GM21737 (cell line): ENCODE measurements around the gene HSD17B8.
"Not testable (repeated sequence)": the region's sequence is repeated elsewhere in the genome, so short reads cannot be mapped to it uniquely, and the experiment has no call there.

Source experiments
- ATAC-seq: cut with Tn5 transposase; IDR thresholded peaks from one replicate; pipeline ENCODE4 v1.9.1; 2021; ENCODE audit warnings: mild to moderate bottlenecking, moderate library complexity; ENCODE audit not compliant: unreplicated experiment

The HSD17B8 gene

GRCh38 chr6:33205191-33206026 lies 954 bp downstream of the HSD17B8 start:
- ATAC-seq, result no peak

- ATAC-seq, result no peak
Measured at GRCh38 chr6:33206027-33206863, 1.8 kb downstream of the HSD17B8 start.

GRCh38 chr6:33206864-33207551 lies 2.6 kb downstream of the HSD17B8 start:
- no peak for ATAC-seq

GRCh38 chr6:33207552-33208090 lies 3.2 kb downstream of the HSD17B8 start:
- ATAC-seq, result no peak

GRCh38 chr6:33208091-33208967 lies 3.9 kb downstream of the HSD17B8 start, which contains the start of gene RING1:
RING1 (plus strand) TSS chr6:33208500; CDS start chr6:33208823, 323 bp downstream.
- no peak for ATAC-seq

GRCh38 chr6:33209856-33210255 lies 5.4 kb downstream of the HSD17B8 start:
- ATAC-seq, result no peak

GRCh38 chr6:33211136-33211535 lies 6.7 kb downstream of the HSD17B8 start:
- ATAC-seq, result no peak

- no peak for ATAC-seq
Measured at GRCh38 chr6:33211666-33212422, 7.4 kb downstream of the HSD17B8 start.

GRCh38 chr6:33212857-33213165 lies 8.4 kb downstream of the HSD17B8 start:
- no peak for ATAC-seq

GRCh38 chr6:33213166-33213988 lies 8.9 kb downstream of the HSD17B8 start:
- no peak for ATAC-seq

GRCh38 chr6:33213989-33214335 lies 9.5 kb downstream of the HSD17B8 start:
- ATAC-seq, result no peak

GRCh38 chr6:33215271-33216116 lies 11.0 kb downstream of the HSD17B8 start:
- ATAC-seq, result no peak

GRCh38 chr6:33216117-33216649 lies 11.7 kb downstream of the HSD17B8 start:
- no peak for ATAC-seq

- no peak for ATAC-seq
Measured at GRCh38 chr6:33217246-33217645, 12.8 kb downstream of the HSD17B8 start.

- no peak for ATAC-seq
Measured at GRCh38 chr6:33217681-33218080, 13.2 kb downstream of the HSD17B8 start.

GRCh38 chr6:33226503-33227120 lies 22.2 kb downstream of the HSD17B8 start:
- not testable (repeated sequence) for ATAC-seq

- no peak for ATAC-seq
Measured at GRCh38 chr6:33235221-33235634, 30.8 kb downstream of the HSD17B8 start.
